ENCODE measurements around the gene G6PD.
"Not testable (repeated sequence)": the region's sequence is repeated elsewhere in the genome, so short reads cannot be mapped to it uniquely, and the experiment has no call there.

Gene G6PD

GRCh38 chrX:154542723-154543424 lies 3.8 kb downstream of the G6PD start:
- no peak for DNase-seq (ENCODE audit: low read depth)

- peak; percentile 93 for DNase-seq (ENCODE audit: low read depth)
Observed at GRCh38 chrX:154541896-154542722, 4.5 kb downstream of the G6PD start.

- DNase-seq (ENCODE audit: low read depth) = no peak
Observed at GRCh38 chrX:154541589-154541895, 5.1 kb downstream of the G6PD start.

DNA sequence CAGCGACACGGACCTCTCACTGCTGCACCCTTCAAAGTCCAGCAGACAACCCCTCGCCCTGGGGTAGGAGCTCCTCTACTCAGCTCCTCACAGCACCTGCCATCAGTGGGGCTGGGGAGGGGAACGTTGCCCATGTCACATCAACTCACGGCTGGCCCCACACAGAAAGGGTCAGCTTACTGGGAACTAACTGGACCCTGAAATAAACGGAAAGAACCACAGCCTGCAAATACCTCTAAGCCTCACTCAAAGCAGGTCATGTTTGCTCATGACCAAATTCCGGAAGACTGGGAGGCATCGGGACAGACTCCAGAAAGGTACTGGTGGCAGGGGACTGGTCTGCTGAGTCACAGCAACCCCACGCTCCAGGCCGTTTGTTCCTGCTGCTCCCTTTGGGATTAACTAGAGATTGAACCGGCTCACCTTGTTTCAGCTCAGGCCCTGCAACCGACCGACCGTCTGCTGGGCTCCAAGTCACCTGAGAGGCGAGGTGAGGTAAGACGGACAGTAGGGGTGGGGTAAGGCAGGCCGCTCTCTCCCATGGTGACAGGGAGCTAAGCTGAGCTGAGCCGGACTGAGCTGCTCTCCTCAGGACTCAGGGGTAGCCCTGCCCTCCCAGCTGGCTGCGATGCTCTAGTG lies 5.6 kb downstream of the G6PD start:
- DNase-seq (ENCODE audit: low read depth) = no peak

- DNase-seq (ENCODE audit: low read depth) = not testable (repeated sequence)
Observed at GRCh38 chrX:154540365-154540764, 6.3 kb downstream of the G6PD start.

DNA sequence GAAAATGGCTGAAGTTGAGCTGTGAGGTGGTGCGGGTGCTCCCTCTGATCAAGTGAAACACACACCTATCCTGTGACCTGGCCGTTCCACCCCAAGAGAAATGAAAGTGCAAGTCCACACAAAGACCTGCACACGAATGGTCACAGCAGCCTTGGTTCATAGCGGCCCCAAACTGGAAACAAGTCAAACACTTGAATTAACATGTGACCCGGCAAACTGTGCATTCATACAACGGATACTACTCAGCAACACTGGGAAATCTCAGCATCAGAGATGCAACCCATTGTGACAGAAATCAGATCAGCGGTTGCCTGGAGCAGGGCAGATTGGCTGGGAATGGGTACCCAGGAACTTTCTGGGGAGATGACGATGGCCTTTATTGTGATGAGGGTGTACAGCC lies 7.6 kb downstream of the G6PD start:
- DNase-seq (ENCODE audit: low read depth) = no peak

GRCh38 chrX:154535892-154536291 lies 10.8 kb downstream of the G6PD start:
- DNase-seq (ENCODE audit: low read depth) = no peak

DNA sequence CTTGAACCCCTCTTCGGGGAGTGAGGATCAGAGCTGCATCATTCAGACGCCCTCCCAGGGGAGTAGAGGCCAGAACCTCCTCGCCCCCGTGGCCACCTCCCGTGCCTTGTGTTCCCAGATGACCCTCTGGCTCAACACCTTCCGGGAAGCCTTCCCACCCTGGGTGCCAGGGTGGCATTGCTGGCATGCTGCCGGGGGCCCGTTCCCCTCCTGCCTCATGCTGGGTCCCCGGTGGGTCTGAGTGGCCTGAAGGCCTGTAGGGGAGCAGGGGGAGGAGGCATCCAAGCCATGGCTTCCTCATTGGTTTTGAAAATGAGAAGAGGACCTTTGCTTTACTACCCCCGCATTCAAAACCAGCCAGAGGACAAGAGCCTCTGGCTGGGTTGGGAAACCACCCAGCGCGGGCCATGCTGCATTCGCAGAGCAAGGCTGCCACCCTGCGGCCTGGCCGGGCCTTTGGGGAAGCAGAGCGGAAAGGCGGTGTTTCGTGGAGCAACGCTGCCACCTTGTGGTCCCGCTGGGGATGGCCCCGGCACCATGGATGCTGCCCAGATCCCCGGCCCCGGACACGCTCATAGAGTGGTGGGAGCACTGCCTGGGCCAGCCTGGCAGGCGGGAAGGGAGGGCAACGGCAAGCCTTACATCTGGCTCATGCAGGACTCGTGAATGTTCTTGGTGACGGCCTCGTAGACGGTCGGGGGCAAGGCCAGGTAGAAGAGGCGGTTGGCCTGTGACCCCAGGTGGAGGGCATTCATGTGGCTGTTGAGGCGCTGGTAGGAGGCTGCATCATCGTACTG lies 11.9 kb downstream of the G6PD start:
- DNase-seq (ENCODE audit: low read depth) = peak; percentile 71

DNA sequence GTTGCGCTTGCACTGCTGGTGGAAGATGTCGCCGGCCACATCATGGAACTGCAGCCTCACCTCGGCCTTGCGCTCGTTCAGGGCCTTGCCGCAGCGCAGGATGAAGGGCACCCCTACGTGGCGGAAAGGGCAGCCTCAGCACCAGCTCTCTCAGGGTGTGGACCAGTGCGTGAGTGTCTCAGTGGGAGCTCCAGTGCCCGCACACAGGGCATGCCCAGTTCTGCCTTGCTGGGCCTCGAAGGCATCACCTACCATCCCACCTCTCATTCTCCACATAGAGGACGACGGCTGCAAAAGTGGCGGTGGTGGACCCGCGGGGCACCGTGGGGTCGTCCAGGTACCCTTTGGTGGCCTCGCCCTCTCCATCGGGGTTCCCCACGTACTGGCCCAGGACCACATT lies 14.0 kb downstream of the G6PD start:
- DNase-seq (ENCODE audit: low read depth) = no peak

- DNase-seq (ENCODE audit: low read depth) = peak; percentile 80
Observed at GRCh38 chrX:154531626-154532025, 15.0 kb downstream of the G6PD start.

- DNase-seq (ENCODE audit: low read depth) = no peak
Observed at GRCh38 chrX:154530286-154530685, 16.4 kb downstream of the G6PD start.

DNA sequence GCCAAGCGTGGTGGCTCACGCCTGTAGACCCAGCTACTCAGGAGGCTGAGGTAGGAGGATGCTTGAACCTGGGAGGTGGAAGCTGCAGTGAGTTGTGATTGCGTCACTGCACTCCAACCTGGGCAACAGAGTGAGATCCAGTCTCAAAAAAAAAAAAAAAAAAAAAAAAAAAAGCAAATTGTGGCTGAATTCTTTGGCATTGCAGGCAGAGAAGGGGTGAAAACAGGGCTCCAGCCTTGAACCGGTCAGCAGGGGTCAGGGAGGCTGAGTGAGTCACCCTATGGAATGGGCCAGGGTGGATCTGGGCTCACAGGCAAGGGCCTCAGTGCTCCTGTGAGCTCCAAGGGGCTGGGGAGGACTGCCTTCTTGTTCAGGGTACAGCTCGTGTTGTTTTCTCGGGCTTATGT lies 17.4 kb downstream of the G6PD start:
- peak; percentile 54 for DNase-seq (ENCODE audit: low read depth)

GRCh38 chrX:154526901-154527675 lies 19.6 kb downstream of the G6PD start:
- peak; percentile 72 for DNase-seq (ENCODE audit: low read depth)

GRCh38 chrX:154525606-154526490 lies 20.8 kb downstream of the G6PD start:
- DNase-seq (ENCODE audit: low read depth) = no peak

GRCh38 chrX:154519389-154519788 lies 27.3 kb downstream of the G6PD start:
- DNase-seq (ENCODE audit: low read depth) = no peak

DNA sequence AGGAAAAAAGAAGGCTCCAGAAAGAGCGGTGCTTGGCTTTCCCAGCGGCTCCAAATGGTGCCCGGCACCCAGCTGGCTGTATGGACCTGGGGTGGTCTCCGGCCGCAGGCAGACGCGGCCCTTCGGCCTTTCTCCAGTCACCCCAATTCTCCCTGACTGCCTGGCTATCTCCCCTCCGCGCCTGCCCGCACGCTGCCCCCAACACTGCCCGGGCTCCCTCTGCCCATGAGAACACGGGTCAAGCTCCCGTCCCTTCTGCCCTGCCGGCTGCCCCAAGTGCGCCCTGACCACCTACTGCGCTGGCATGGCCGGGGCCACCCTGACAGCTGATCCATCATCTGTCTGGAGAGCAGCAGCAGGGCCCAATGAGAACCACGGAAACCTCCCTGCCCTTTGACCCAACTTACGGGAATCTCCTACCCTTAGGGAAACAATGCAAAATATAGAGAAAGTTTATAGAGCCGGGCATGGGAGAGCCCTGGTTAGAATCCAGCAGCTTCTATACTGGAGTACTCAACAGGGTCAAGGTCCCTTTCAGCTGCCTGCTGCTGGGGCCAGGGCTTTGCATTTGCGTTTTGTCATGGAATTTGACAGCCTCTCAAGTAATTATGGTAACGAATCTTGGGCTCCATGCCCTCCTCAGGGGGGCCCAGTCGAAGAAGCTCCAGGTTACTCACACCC lies 29.4 kb downstream of the G6PD start:
- peak; percentile 61 for DNase-seq (ENCODE audit: low read depth)

DNA sequence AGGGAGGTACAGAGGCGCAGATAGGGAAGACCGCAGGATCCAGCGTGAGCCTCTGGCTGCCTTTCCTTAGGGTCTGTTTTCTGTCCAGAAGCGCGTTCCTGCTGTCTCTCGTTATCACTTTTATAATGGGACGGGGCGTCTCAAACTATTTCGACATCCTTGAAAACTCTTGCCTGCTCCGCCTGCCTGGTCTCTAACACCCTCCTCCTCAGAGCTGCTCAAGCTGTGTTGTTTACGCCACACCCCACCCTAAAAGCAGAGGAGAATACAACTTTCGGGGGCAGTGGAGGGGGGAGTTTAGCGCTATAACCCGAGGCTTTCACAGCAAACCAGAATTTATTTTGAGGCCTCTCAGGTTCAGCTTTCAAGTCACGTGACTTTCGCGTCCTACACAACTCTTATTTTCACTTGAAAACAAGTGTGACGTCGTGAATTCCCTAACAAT lies 30.0 kb downstream of the G6PD start:
- DNase-seq (ENCODE audit: low read depth) = peak; percentile 95

DNA sequence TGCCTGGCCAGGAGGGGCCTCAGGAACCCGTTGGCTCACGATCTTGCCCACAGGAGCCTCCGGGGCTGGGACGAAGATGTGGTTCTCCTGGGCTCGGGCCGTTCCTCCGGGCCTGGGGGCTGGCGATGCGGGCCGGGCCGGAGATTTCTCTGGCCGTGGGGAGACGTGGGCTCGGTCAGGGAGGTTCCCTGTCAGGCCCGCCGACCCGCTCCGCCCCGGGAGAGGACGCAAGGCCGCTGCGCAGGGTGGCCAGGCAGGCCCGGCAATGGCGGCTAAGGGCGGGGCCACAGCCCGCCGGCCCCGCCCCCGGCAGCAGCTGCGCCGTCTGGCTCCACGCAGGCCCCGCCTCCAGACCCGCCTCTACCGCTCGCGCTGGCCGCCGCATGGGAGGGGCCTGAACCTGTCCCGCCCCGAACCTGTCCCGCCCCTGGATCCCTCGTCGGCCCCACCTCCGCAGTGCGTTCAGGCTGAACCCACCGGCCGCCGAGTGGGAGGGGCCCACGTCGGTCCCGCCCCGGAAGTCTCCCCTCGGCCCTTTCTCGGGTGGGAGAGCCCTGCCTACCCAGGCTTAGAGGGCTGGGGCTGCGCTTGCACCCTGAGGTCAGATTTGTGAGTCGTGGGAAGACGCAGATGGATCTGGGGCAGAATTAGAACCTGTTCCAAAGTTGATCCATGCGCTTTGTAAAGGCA lies 30.5 kb downstream of the G6PD start, which contains the start of gene FAM3A:
Gene FAM3A, minus strand, starts transcription at position 267 of the 690 bp plus-strand sequence. CDS start 460 bp downstream, outside the sequence.
- DNase-seq (ENCODE audit: low read depth) = no peak

All from amniotic epithelial cell (primary cell).